ENCODE data around the gene ZFP36L2.

DNA sequence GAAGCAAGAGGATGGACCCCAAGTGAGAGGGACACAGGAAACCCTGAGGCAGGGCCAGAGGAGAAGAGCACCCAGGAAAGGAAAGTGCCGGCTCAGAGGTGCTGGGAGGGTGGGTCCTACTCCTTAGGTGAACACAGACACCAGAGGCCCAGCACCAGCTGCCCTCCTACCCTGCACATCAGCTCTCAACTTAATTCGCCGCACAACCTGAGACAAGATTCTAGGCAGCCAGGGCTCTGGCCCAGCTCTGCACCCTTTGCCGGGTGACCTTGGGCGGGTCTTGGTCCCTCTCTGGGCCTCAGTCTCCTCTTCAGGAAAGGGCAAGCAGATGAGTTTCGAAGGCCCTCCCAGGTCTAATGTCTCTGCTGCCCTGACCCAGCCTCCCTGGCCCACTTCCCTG is 28.1 kb downstream of the ZFP36L2 start:
- TF ChIP-seq, protein P1, sequence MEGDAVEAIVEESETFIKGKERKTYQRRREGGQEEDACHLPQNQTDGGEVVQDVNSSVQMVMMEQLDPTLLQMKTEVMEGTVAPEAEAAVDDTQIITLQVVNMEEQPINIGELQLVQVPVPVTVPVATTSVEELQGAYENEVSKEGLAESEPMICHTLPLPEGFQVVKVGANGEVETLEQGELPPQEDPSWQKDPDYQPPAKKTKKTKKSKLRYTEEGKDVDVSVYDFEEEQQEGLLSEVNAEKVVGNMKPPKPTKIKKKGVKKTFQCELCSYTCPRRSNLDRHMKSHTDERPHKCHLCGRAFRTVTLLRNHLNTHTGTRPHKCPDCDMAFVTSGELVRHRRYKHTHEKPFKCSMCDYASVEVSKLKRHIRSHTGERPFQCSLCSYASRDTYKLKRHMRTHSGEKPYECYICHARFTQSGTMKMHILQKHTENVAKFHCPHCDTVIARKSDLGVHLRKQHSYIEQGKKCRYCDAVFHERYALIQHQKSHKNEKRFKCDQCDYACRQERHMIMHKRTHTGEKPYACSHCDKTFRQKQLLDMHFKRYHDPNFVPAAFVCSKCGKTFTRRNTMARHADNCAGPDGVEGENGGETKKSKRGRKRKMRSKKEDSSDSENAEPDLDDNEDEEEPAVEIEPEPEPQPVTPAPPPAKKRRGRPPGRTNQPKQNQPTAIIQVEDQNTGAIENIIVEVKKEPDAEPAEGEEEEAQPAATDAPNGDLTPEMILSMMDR (IDR thresholded peaks at IDR 0.05; ENCODE audit: insufficient read depth, low read length) = no peak
- TF ChIP-seq, protein P2, sequence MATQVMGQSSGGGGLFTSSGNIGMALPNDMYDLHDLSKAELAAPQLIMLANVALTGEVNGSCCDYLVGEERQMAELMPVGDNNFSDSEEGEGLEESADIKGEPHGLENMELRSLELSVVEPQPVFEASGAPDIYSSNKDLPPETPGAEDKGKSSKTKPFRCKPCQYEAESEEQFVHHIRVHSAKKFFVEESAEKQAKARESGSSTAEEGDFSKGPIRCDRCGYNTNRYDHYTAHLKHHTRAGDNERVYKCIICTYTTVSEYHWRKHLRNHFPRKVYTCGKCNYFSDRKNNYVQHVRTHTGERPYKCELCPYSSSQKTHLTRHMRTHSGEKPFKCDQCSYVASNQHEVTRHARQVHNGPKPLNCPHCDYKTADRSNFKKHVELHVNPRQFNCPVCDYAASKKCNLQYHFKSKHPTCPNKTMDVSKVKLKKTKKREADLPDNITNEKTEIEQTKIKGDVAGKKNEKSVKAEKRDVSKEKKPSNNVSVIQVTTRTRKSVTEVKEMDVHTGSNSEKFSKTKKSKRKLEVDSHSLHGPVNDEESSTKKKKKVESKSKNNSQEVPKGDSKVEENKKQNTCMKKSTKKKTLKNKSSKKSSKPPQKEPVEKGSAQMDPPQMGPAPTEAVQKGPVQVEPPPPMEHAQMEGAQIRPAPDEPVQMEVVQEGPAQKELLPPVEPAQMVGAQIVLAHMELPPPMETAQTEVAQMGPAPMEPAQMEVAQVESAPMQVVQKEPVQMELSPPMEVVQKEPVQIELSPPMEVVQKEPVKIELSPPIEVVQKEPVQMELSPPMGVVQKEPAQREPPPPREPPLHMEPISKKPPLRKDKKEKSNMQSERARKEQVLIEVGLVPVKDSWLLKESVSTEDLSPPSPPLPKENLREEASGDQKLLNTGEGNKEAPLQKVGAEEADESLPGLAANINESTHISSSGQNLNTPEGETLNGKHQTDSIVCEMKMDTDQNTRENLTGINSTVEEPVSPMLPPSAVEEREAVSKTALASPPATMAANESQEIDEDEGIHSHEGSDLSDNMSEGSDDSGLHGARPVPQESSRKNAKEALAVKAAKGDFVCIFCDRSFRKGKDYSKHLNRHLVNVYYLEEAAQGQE (IDR thresholded peaks at IDR 0.05; ENCODE audit: insufficient replicate concordance, low read depth) = no peak
- no peak for TF ChIP-seq GABPA (IDR thresholded peaks at IDR 0.05; ENCODE audit: low read depth)
- no peak for TF ChIP-seq SPI1 (IDR thresholded peaks at IDR 0.05; ENCODE audit: borderline replicate concordance, low read depth)
